Stimulated activated effector memory CD8-positive, alpha-beta T cell treated with anti-CD3 and anti-CD28 coated beads, Interleukin-12 subunit alpha, Interleukin-12 subunit beta, amount 100 ng/mL, for 72 hours (primary cell): ENCODE measurements around the gene TENM4.

Source experiments
- ATAC-seq: fragments of 150-1000 bp; cut with Tn5 transposase; 2 replicates; pipeline ENCODE4 v1.10.0; 2021
- DNase-seq, 2 donors: peaks; one replicate each; pipeline ENCODE4 v3.0.0; 2021 to 2022; ENCODE audit warnings: low spot score in 2 of 2
- H3K27ac Mint-ChIP-seq: one replicate; pipeline ENCODE4 v1.8.0; 2022; ENCODE audit warnings: mild to moderate bottlenecking, mixed read lengths
- H3K36me3 Mint-ChIP-seq: one replicate; pipeline ENCODE4 v1.8.0; 2022; ENCODE audit warnings: mild to moderate bottlenecking, mixed read lengths
- H3K4me1 Mint-ChIP-seq: one replicate; pipeline ENCODE4 v1.8.0; 2022; ENCODE audit warnings: mixed read lengths
- H3K4me3 Mint-ChIP-seq: one replicate; pipeline ENCODE4 v1.8.0; 2022; ENCODE audit warnings: mild to moderate bottlenecking, mixed read lengths
- H3K9me3 Mint-ChIP-seq: one replicate; pipeline ENCODE4 v1.8.0; 2022; ENCODE audit warnings: mixed read lengths

The TENM4 gene

DNA sequence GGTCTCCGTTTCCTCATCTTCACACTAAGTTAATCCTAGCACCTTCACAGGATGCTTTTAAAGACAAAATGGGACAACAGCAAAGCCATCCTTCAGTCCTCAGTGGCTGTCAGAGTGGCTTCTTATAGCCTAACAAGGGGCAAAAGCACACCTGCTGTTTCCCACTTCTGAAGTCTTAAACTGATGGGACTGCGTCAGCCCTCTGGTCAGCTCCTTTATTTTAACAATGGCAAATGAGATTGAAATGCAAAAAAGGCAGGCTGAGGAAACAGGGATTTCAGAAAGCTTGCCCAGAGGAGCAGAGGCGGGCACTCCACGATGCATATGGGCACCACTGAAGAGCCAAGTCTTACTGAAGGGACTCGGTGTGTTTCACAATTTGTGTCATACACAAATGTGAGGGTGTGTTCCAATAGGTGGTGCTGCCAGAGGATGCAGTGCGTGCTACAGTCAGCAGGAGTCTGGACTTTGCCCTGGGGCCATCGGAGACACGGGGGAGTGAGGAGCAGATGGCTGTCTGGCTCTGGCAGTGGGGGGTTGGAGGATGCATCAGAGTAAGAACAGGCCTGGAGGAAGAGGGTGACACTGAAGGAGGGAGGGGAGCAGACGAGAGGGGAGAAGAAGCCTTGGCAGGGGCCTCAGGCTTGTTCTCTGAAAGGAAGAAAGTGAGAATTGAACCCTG lies 47.3 kb downstream of the TENM4 start:
- Mint-ChIP-seq H3K4me1 (no peaks in the 10 kb centered on the region), H3K9me3 (peaks cover 9% of the 10 kb centered on the region), H3K27ac (no peak overlapping the region), H3K36me3 (no peaks in the 10 kb centered on the region), H3K4me3 (no peak overlapping the region)
- ATAC-seq (no peak), DNase-seq (no peak)

- H3K36me3 Mint-ChIP-seq: no peaks in the 10 kb centered on the region
- no peak for DNase-seq
- peaks cover 10% of the 10 kb centered on the region for H3K9me3 Mint-ChIP-seq
- H3K27ac Mint-ChIP-seq: no peak overlapping the region
- ATAC-seq: no peak
- no peaks in the 10 kb centered on the region for H3K4me1 Mint-ChIP-seq
- H3K4me3 Mint-ChIP-seq: no peak overlapping the region
Observed at GRCh38 chr11:79392161-79392560, 48.7 kb downstream of the TENM4 start.

- Mint-ChIP-seq H3K4me1 (no peaks in the 10 kb centered on the region), H3K9me3 (peaks cover 7% of the 10 kb centered on the region), H3K27ac (no peak overlapping the region), H3K36me3 (no peaks in the 10 kb centered on the region), H3K4me3 (no peak overlapping the region)
- DNase-seq: no peak
- ATAC-seq: no peak
Observed at GRCh38 chr11:79390923-79391322, 49.9 kb downstream of the TENM4 start.

GRCh38 chr11:79390477-79390876 lies 50.4 kb downstream of the TENM4 start:
- no peaks in the 10 kb centered on the region for H3K36me3 Mint-ChIP-seq
- H3K4me3 Mint-ChIP-seq: no peak overlapping the region
- DNase-seq: no peak
- H3K27ac Mint-ChIP-seq: no peak overlapping the region
- ATAC-seq: no peak
- H3K4me1 Mint-ChIP-seq: no peaks in the 10 kb centered on the region
- H3K9me3 Mint-ChIP-seq: peaks cover 6% of the 10 kb centered on the region

GRCh38 chr11:79388201-79388600 lies 52.6 kb downstream of the TENM4 start:
- ATAC-seq (no peak), DNase-seq (no peak)
- no peak overlapping the region for H3K4me3 Mint-ChIP-seq
- peaks cover 4% of the 10 kb centered on the region for H3K9me3 Mint-ChIP-seq
- H3K4me1 Mint-ChIP-seq: no peaks in the 10 kb centered on the region
- H3K36me3 Mint-ChIP-seq: no peaks in the 10 kb centered on the region
- H3K27ac Mint-ChIP-seq: no peak overlapping the region

DNA sequence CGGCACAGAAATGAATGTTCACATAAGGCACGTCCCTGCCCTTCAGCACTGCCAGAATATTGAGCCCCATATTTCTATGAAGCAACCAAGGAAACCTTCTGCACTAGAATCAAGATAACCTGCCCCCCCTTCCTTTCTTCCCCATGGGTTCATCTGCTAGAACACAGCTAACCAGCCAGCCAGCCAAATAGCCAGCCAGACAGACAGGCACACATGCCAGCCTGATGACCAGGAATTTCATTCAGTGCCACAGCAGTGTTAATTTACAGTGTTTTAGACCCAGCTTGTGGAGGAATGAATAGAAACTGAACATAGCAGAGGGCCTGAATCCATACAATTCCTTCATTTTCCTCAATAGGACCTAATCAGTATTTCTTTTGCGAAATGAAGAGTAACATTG lies 57.0 kb downstream of the TENM4 start:
- Mint-ChIP-seq H3K9me3 (peaks cover 4% of the 10 kb centered on the region), H3K27ac (no peak overlapping the region), H3K4me3 (no peak overlapping the region), H3K36me3 (no peaks in the 10 kb centered on the region), H3K4me1 (no peaks in the 10 kb centered on the region)
- no peak for DNase-seq
- ATAC-seq: no peak

DNA sequence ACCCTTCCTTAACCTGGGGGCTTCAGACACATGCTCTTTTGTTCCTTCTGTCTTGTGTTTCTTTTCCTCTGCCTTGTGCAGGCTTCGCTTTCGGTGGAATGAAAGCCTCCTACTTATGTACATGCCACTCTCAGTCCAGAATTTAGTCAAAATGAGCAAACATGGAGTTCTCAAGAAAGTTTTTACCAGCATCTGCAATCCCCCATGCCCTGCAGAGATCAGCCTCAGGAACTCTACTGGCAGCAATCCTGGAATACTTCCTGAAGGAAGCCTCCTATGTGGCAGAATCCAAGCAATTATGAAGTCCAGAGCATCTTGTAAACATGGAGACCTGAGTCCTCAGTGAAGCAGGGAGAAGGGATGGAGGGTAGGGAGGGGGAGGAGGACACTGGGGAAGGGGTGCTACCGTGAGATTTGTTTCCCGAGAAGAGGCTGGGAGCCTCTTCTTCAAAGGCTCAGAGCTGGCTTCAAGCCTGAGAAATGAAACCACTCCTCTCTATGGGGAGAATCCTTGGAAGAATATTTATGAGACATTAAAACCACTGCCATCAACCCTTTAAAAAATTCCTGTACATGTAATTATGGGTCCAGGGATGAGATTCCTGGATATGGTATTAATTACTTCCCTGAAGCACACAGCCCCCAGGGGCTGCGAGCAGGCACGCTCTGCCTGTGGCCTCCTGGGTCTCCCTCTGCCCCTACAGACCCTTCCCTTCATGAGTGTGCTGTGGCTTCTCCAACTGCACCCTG lies 58.4 kb downstream of the TENM4 start:
- Mint-ChIP-seq H3K27ac (no peak overlapping the region), H3K4me3 (no peak overlapping the region), H3K36me3 (no peaks in the 10 kb centered on the region), H3K4me1 (no peaks in the 10 kb centered on the region), H3K9me3 (no peaks in the 10 kb centered on the region)
- no peak for DNase-seq
- no peak for ATAC-seq

DNA sequence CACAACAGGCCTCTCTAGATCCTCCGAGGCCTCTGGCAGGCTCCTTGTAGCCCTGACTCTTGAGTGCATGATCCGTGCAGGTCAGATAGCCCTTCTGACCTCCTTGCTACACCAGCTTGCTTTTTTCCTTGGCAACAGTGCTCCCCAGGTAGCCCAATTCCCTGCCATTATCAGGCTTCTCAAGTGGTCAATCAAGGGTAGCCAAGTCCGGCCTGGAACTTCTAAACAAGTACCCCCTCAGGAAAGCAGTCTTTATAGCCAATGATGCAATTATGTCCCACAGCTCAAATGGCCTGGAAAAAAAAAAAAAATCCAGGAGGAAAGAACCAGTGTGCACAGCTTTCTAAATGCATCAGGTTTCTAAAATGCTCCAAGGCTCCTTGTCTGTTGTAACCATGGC lies 59.8 kb downstream of the TENM4 start:
- Mint-ChIP-seq H3K36me3 (no peaks in the 10 kb centered on the region), H3K4me3 (no peak overlapping the region), H3K27ac (no peak overlapping the region), H3K4me1 (no peaks in the 10 kb centered on the region), H3K9me3 (no peaks in the 10 kb centered on the region)
- no peak for ATAC-seq
- no peak for DNase-seq

GRCh38 chr11:79377406-79377805 lies 63.4 kb downstream of the TENM4 start:
- Mint-ChIP-seq H3K36me3 (no peaks in the 10 kb centered on the region), H3K27ac (no peak overlapping the region), H3K9me3 (peaks cover 5% of the 10 kb centered on the region), H3K4me1 (no peaks in the 10 kb centered on the region), H3K4me3 (no peak overlapping the region)
- ATAC-seq (no peak), DNase-seq (no peak)

DNA sequence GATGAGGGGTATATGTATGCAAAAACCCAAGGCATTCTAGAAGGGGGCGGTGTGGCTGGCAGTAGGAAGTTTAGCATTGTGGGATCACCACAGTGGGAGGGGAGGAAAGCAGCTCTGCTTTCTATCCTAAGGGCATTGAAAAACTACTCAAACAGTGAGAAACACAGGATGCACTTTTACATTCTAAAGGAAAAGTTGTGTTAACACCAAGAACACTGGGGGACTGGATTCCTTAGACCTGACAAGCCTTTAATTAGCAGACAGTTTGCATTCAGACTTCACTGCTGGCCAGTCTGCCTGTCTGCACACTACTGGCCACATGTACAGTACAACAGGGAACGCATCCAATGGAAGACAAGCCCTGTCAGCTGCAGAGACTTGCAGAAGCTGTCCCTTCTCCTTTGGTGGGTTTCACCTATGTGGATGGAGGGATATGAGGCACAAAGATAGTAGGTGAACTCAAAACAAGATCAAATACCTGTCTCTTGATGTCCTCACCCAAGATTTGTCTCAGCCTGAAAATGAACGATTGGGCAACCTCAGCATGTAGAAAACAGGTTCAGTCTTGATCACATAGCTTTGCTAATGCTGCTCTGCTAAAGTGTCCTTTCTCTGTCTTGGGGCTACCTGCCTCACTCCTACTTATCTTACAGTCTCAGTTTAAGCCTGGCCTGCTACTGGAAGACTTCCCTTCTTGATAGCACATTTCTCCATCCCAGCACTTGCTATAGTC lies 64.8 kb downstream of the TENM4 start:
- Mint-ChIP-seq H3K36me3 (no peaks in the 10 kb centered on the region), H3K9me3 (peaks cover 5% of the 10 kb centered on the region), H3K4me1 (no peaks in the 10 kb centered on the region), H3K4me3 (no peak overlapping the region), H3K27ac (no peak overlapping the region)
- ATAC-seq (no peak), DNase-seq (no peak)

- Mint-ChIP-seq H3K4me1 (no peaks in the 10 kb centered on the region), H3K36me3 (no peaks in the 10 kb centered on the region), H3K9me3 (peaks cover 5% of the 10 kb centered on the region), H3K27ac (no peak overlapping the region), H3K4me3 (no peak overlapping the region)
- ATAC-seq: no peak
- no peak for DNase-seq
Observed at GRCh38 chr11:79374727-79375126, 66.1 kb downstream of the TENM4 start.

- DNase-seq (no peak), ATAC-seq (no peak)
- Mint-ChIP-seq H3K27ac (no peak overlapping the region), H3K4me3 (no peak overlapping the region), H3K9me3 (peaks cover 5% of the 10 kb centered on the region), H3K36me3 (no peaks in the 10 kb centered on the region), H3K4me1 (no peaks in the 10 kb centered on the region)
Observed at GRCh38 chr11:79371724-79372123, 69.1 kb downstream of the TENM4 start.

DNA sequence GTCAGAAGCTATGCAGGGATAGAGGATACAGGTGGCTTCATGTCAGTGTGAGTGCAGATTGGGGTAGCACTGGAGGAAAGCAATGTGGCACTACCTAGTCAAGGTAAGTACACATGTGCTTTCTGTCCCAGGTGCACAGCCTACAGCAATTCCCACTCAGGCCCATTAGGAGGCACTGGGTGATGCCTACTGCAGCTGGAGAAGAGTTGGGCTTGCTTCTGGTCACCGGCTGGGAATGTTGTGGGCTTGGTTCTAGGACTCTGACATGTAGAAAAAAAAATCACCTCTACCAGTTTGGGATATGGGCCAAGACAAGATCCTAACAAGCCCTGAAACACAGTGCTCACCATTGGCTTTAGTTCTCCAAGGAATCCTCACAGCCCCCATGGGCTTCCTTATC lies 69.7 kb downstream of the TENM4 start:
- Mint-ChIP-seq H3K36me3 (no peaks in the 10 kb centered on the region), H3K4me3 (no peak overlapping the region), H3K9me3 (peaks cover 5% of the 10 kb centered on the region), H3K4me1 (no peaks in the 10 kb centered on the region), H3K27ac (no peak overlapping the region)
- ATAC-seq (no peak), DNase-seq (no peak)

GRCh38 chr11:79369055-79369454 lies 71.8 kb downstream of the TENM4 start:
- Mint-ChIP-seq H3K36me3 (no peaks in the 10 kb centered on the region), H3K27ac (no peak overlapping the region)

GRCh38 chr11:79367844-79368243 lies 73.0 kb downstream of the TENM4 start:
- Mint-ChIP-seq H3K36me3 (no peaks in the 10 kb centered on the region), H3K27ac (no peak overlapping the region), H3K9me3 (no peaks in the 10 kb centered on the region), H3K4me1 (no peaks in the 10 kb centered on the region), H3K4me3 (no peak overlapping the region)
- DNase-seq: no peak
- ATAC-seq: no peak

More at GRCh38 chr11:79369055-79369454, 71.8 kb downstream of the TENM4 start:
- no peak for DNase-seq
- Mint-ChIP-seq H3K4me3 (no peak overlapping the region), H3K4me1 (no peaks in the 10 kb centered on the region), H3K9me3 (peaks cover 5% of the 10 kb centered on the region)
- ATAC-seq: no peak

GRCh38 chr11:79366218-79366617 lies 74.6 kb downstream of the TENM4 start:
- no peaks in the 10 kb centered on the region for H3K36me3 Mint-ChIP-seq
- H3K9me3 Mint-ChIP-seq: no peaks in the 10 kb centered on the region
- no peaks in the 10 kb centered on the region for H3K4me1 Mint-ChIP-seq
- H3K27ac Mint-ChIP-seq: no peak overlapping the region
- DNase-seq (no peak), ATAC-seq (no peak)
- no peak overlapping the region for H3K4me3 Mint-ChIP-seq
